Measurements from ENCODE around the gene ARHGEF7.

DNA sequence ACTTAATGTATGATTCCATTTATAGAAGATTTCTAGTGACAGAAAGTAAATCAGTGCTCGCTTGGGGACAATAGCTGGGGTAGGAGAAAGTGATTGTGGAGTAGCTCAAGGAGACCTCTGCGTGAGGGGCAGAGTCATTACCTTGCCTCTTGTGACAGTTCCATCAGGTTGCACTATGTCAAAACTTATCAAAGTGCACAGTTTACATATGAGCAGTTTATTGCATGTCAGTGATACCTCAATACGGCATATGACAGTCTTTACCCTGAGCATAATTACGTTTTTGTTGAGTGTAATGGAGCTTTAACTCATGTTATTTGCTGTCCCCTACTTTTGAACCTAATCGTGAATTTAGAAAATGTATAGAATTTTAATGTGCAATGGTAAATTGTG lies 15.0 kb downstream of the ARHGEF7 start:
- TF ChIP-seq, protein P1, sequence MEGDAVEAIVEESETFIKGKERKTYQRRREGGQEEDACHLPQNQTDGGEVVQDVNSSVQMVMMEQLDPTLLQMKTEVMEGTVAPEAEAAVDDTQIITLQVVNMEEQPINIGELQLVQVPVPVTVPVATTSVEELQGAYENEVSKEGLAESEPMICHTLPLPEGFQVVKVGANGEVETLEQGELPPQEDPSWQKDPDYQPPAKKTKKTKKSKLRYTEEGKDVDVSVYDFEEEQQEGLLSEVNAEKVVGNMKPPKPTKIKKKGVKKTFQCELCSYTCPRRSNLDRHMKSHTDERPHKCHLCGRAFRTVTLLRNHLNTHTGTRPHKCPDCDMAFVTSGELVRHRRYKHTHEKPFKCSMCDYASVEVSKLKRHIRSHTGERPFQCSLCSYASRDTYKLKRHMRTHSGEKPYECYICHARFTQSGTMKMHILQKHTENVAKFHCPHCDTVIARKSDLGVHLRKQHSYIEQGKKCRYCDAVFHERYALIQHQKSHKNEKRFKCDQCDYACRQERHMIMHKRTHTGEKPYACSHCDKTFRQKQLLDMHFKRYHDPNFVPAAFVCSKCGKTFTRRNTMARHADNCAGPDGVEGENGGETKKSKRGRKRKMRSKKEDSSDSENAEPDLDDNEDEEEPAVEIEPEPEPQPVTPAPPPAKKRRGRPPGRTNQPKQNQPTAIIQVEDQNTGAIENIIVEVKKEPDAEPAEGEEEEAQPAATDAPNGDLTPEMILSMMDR (IDR thresholded peaks at IDR 0.05), result no peak
- no peak for TF ChIP-seq NR2C2 (CRISPR knock-in tag; IDR thresholded peaks at IDR 0.05)
- TF ChIP-seq, protein P2, sequence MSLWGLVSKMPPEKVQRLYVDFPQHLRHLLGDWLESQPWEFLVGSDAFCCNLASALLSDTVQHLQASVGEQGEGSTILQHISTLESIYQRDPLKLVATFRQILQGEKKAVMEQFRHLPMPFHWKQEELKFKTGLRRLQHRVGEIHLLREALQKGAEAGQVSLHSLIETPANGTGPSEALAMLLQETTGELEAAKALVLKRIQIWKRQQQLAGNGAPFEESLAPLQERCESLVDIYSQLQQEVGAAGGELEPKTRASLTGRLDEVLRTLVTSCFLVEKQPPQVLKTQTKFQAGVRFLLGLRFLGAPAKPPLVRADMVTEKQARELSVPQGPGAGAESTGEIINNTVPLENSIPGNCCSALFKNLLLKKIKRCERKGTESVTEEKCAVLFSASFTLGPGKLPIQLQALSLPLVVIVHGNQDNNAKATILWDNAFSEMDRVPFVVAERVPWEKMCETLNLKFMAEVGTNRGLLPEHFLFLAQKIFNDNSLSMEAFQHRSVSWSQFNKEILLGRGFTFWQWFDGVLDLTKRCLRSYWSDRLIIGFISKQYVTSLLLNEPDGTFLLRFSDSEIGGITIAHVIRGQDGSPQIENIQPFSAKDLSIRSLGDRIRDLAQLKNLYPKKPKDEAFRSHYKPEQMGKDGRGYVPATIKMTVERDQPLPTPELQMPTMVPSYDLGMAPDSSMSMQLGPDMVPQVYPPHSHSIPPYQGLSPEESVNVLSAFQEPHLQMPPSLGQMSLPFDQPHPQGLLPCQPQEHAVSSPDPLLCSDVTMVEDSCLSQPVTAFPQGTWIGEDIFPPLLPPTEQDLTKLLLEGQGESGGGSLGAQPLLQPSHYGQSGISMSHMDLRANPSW (CRISPR knock-in tag; conservative IDR thresholded peaks at IDR 0.05; ENCODE audit: low read depth), result no peak
- TF ChIP-seq NFYB (CRISPR knock-in tag; conservative IDR thresholded peaks at IDR 0.05; ENCODE audit: low read depth), result no peak
- TF ChIP-seq, protein P3, sequence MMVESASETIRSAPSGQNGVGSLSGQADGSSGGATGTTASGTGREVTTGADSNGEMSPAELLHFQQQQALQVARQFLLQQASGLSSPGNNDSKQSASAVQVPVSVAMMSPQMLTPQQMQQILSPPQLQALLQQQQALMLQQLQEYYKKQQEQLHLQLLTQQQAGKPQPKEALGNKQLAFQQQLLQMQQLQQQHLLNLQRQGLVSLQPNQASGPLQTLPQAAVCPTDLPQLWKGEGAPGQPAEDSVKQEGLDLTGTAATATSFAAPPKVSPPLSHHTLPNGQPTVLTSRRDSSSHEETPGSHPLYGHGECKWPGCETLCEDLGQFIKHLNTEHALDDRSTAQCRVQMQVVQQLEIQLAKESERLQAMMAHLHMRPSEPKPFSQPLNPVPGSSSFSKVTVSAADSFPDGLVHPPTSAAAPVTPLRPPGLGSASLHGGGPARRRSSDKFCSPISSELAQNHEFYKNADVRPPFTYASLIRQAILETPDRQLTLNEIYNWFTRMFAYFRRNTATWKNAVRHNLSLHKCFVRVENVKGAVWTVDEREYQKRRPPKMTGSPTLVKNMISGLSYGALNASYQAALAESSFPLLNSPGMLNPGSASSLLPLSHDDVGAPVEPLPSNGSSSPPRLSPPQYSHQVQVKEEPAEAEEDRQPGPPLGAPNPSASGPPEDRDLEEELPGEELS (CRISPR knock-in tag; IDR thresholded peaks at IDR 0.05), result no peak
- TF ChIP-seq, protein P4, sequence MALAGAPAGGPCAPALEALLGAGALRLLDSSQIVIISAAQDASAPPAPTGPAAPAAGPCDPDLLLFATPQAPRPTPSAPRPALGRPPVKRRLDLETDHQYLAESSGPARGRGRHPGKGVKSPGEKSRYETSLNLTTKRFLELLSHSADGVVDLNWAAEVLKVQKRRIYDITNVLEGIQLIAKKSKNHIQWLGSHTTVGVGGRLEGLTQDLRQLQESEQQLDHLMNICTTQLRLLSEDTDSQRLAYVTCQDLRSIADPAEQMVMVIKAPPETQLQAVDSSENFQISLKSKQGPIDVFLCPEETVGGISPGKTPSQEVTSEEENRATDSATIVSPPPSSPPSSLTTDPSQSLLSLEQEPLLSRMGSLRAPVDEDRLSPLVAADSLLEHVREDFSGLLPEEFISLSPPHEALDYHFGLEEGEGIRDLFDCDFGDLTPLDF (CRISPR knock-in tag; IDR thresholded peaks at IDR 0.05), result no peak
- TF ChIP-seq, protein P5, sequence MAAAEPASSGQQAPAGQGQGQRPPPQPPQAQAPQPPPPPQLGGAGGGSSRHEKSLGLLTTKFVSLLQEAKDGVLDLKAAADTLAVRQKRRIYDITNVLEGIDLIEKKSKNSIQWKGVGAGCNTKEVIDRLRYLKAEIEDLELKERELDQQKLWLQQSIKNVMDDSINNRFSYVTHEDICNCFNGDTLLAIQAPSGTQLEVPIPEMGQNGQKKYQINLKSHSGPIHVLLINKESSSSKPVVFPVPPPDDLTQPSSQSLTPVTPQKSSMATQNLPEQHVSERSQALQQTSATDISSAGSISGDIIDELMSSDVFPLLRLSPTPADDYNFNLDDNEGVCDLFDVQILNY (CRISPR knock-in tag; IDR thresholded peaks at IDR 0.05), result no peak
- no peak for TF ChIP-seq SP1 (CRISPR knock-in tag; conservative IDR thresholded peaks at IDR 0.05)
- TF ChIP-seq, protein P6, sequence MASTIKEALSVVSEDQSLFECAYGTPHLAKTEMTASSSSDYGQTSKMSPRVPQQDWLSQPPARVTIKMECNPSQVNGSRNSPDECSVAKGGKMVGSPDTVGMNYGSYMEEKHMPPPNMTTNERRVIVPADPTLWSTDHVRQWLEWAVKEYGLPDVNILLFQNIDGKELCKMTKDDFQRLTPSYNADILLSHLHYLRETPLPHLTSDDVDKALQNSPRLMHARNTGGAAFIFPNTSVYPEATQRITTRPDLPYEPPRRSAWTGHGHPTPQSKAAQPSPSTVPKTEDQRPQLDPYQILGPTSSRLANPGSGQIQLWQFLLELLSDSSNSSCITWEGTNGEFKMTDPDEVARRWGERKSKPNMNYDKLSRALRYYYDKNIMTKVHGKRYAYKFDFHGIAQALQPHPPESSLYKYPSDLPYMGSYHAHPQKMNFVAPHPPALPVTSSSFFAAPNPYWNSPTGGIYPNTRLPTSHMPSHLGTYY (CRISPR knock-in tag; IDR thresholded peaks at IDR 0.05), result no peak
- TF ChIP-seq, protein P7, sequence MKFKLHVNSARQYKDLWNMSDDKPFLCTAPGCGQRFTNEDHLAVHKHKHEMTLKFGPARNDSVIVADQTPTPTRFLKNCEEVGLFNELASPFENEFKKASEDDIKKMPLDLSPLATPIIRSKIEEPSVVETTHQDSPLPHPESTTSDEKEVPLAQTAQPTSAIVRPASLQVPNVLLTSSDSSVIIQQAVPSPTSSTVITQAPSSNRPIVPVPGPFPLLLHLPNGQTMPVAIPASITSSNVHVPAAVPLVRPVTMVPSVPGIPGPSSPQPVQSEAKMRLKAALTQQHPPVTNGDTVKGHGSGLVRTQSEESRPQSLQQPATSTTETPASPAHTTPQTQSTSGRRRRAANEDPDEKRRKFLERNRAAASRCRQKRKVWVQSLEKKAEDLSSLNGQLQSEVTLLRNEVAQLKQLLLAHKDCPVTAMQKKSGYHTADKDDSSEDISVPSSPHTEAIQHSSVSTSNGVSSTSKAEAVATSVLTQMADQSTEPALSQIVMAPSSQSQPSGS (CRISPR knock-in tag; IDR thresholded peaks at IDR 0.05; ENCODE audit: borderline replicate concordance, low read depth), result no peak
- TF ChIP-seq JUN (CRISPR knock-in tag; IDR thresholded peaks at IDR 0.05), result no peak
- TF ChIP-seq CREB1 (CRISPR knock-in tag; IDR thresholded peaks at IDR 0.05), result no peak
- TF ChIP-seq, protein P8, sequence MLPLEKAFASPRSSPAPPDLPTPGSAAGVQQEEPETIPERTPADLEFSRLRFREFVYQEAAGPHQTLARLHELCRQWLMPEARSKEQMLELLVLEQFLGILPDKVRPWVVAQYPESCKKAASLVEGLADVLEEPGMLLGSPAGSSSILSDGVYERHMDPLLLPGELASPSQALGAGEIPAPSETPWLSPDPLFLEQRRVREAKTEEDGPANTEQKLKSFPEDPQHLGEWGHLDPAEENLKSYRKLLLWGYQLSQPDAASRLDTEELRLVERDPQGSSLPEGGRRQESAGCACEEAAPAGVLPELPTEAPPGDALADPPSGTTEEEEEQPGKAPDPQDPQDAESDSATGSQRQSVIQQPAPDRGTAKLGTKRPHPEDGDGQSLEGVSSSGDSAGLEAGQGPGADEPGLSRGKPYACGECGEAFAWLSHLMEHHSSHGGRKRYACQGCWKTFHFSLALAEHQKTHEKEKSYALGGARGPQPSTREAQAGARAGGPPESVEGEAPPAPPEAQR (CRISPR knock-in tag; IDR thresholded peaks at IDR 0.05), result no peak
- TF ChIP-seq, protein P9, sequence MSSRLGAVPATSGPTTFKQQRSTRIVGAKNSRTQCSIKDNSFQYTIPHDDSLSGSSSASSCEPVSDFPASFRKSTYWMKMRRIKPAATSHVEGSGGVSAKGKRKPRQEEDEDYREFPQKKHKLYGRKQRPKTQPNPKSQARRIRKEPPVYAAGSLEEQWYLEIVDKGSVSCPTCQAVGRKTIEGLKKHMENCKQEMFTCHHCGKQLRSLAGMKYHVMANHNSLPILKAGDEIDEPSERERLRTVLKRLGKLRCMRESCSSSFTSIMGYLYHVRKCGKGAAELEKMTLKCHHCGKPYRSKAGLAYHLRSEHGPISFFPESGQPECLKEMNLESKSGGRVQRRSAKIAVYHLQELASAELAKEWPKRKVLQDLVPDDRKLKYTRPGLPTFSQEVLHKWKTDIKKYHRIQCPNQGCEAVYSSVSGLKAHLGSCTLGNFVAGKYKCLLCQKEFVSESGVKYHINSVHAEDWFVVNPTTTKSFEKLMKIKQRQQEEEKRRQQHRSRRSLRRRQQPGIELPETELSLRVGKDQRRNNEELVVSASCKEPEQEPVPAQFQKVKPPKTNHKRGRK (CRISPR knock-in tag; IDR thresholded peaks at IDR 0.05; ENCODE audit: borderline replicate concordance), result no peak
